Neural cell (in vitro differentiated cells): Measurements from ENCODE around the gene NYAP1.

Experiments used
- EP300 ChIP-seq: fragments of 450-650 bp; conservative IDR thresholded peaks from 2 replicates; pipeline ENCODE4 v1.6.1; 2014; ENCODE audit warnings: antibody characterized with exemption, mild to moderate bottlenecking, moderate library complexity; ENCODE audit not compliant: poor library complexity, severe bottlenecking
- POLR2AphosphoS5 ChIP-seq: IDR thresholded peaks from 2 replicates; pipeline ENCODE4 v1.6.1; 2012
- SMC3 ChIP-seq: fragments of 450-650 bp; conservative IDR thresholded peaks from 2 replicates; pipeline ENCODE4 v1.6.1; 2014; ENCODE audit warnings: antibody characterized with exemption, mild to moderate bottlenecking, moderate library complexity; ENCODE audit not compliant: poor library complexity
- TF ChIP-seq, protein P1 (sequence below): fragments of 450-650 bp; IDR thresholded peaks from 2 replicates; pipeline ENCODE4 v1.5.1; 2014; ENCODE audit warnings: antibody characterized with exemption, mild to moderate bottlenecking, moderate library complexity; ENCODE audit not compliant: poor library complexity, severe bottlenecking

DNA sequence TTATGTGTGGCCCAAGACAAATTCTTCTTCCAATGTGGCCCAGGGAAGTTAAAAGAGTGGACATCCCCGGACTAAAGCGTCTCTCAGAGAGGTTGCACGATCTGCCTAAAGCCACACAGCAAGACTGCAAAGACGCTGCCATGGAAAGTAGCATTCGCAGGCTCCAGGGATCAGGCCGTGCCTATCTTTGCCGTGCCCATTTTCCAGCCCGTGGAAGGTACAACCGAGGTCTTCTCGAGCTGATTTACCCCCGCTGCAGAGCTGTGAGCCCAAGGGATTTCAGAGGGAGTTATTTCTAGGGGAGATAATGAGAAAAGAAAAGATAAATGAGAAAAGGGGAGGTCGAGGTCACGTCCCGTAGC is 1.0 kb upstream of the NYAP1 start:
- TF ChIP-seq POLR2AphosphoS5 = no peak
- TF ChIP-seq, protein P1, sequence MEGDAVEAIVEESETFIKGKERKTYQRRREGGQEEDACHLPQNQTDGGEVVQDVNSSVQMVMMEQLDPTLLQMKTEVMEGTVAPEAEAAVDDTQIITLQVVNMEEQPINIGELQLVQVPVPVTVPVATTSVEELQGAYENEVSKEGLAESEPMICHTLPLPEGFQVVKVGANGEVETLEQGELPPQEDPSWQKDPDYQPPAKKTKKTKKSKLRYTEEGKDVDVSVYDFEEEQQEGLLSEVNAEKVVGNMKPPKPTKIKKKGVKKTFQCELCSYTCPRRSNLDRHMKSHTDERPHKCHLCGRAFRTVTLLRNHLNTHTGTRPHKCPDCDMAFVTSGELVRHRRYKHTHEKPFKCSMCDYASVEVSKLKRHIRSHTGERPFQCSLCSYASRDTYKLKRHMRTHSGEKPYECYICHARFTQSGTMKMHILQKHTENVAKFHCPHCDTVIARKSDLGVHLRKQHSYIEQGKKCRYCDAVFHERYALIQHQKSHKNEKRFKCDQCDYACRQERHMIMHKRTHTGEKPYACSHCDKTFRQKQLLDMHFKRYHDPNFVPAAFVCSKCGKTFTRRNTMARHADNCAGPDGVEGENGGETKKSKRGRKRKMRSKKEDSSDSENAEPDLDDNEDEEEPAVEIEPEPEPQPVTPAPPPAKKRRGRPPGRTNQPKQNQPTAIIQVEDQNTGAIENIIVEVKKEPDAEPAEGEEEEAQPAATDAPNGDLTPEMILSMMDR = no peak
- TF ChIP-seq EP300 = no peak
- no peak for TF ChIP-seq SMC3
